Esophagus mucosa (tissue), 1 donor: ENCODE measurements around the gene TSPAN17. TPM values are rescaled to one million over a fixed set of nuclear protein-coding genes. Genes with fewer than 3 reads are reported as not detected.

Experiments used
- total RNA-seq: library from RNA; stranded (reverse); gene quantifications from one replicate; pipeline ENCODE4 v1.2.4, GENCODE V29; 2023
- donor health status: DM: yes; HTN: yes; CAD: no.

Gene TSPAN17
- total RNA-seq, 1 donor from 2014 or later: 24.0 TPM

Other genes starting within 250 kb of the TSPAN17 start
- 266 TPM for gene CLTB, start 230.9 kb upstream of the TSPAN17 start, total RNA-seq
- 24.2 TPM for gene FAF2, start 199.1 kb upstream of the TSPAN17 start, total RNA-seq
- 22.0 TPM for gene RNF44, start 110.1 kb upstream of the TSPAN17 start, total RNA-seq
- gene CDHR2, start 98.1 kb upstream of the TSPAN17 start, total RNA-seq: not detected
- gene GPRIN1, start 37.3 kb upstream of the TSPAN17 start, total RNA-seq: 1.9 TPM
- not detected for gene SNCB, start 16.9 kb upstream of the TSPAN17 start, total RNA-seq
- gene EIF4E1B, start 16.8 kb upstream of the TSPAN17 start, total RNA-seq: not detected
- gene UNC5A, start 163.1 kb downstream of the TSPAN17 start, total RNA-seq: not detected